ENCODE results near the gene NHS. TPM values are rescaled to one million over a fixed set of nuclear protein-coding genes. Genes with fewer than 3 reads are reported as not detected.

Gene NHS
- total RNA-seq, 1 experiment from 2014 or later: 5.7 TPM

DNA sequence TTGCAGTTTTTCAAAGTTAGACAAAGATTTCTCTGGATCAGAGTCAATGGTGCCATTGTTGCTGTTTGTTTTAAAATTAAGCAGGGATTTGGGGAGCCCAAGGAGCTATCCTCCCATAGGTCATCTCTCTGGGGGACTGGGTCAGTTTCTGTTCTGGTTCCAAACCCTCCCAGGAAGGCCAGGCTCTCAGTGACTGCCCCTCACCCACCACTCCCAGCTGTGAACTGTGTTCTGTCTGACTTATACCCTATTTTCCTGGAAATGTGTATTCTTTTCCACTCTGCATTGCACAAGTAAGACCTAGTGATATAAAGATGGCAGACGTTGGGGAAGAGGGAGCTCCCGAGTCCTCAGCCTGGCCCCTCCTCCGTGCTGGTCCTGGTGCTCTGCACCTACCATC, 65.8 kb downstream of the NHS start:
- Histone ChIP-seq H3K79me2 (ENCODE audit: insufficient read depth, low read length) (no peaks in the 10 kb centered on the region), H3K9me3 (ENCODE audit: control insufficient read depth in 1 of 2, insufficient read depth in 1 of 2, low read depth in 1 of 2, low read length in 2 of 2) (no peaks in the 10 kb centered on the region), H3K9ac (ENCODE audit: low read length) (no peak overlapping the region), H2AFZ (ENCODE audit: low read depth, low read length, poor library complexity, severe bottlenecking) (no peak overlapping the region), H4K20me1 (ENCODE audit: insufficient read depth) (no peaks in the 10 kb centered on the region), H3K36me3 (ENCODE audit: control insufficient read depth in 1 of 2, insufficient read depth in 2 of 2, low read length in 2 of 2) (no peaks in the 10 kb centered on the region), H3K27ac (ENCODE audit: low read depth, low read length) (no peak overlapping the region), H3K4me2 (ENCODE audit: low read length) (no peak overlapping the region), H3K9me2 (ENCODE audit: insufficient read depth) (no peaks in the 10 kb centered on the region), H3K27me3 (ENCODE audit: insufficient read depth, low read length) (no peaks in the 10 kb centered on the region), H3K4me3 (replicated peaks in 1 of 2; ENCODE audit: low read depth in 1 of 2, low read length in 2 of 2) (no peak overlapping the region), H3K4me1 (ENCODE audit: control insufficient read depth in 1 of 2, insufficient read depth in 2 of 2, low read length in 2 of 2) (peaks cover 0 to 9% of the 10 kb centered on the region in 2 experiments; a peak in 1 of 4 replicates)
- POLR2A ChIA-PET: no interaction called here
- intact Hi-C loops (cut with micrococcal nuclease): no loop called here
- RAD21 ChIA-PET (ENCODE audit: low non-redundant PET in 1 of 2, low total read pairs in 2 of 2, uncharacterized antibody in 2 of 2, unreplicated experiment in 2 of 2): interaction anchor here in 1 of 2 experiments (0.7 kb wide), 1 partner anchor 18 kb away, joined by 3 read pairs; no protein-coding TSS in a partner anchor
- CTCF ChIA-PET: no interaction called here
- DNase-seq (ENCODE audit: low read depth, low spot score) (no peak), ATAC-seq (no peak)
- no TSS peak for BruUV-seq (replicated peaks)
- TF ChIP-seq, protein P1, sequence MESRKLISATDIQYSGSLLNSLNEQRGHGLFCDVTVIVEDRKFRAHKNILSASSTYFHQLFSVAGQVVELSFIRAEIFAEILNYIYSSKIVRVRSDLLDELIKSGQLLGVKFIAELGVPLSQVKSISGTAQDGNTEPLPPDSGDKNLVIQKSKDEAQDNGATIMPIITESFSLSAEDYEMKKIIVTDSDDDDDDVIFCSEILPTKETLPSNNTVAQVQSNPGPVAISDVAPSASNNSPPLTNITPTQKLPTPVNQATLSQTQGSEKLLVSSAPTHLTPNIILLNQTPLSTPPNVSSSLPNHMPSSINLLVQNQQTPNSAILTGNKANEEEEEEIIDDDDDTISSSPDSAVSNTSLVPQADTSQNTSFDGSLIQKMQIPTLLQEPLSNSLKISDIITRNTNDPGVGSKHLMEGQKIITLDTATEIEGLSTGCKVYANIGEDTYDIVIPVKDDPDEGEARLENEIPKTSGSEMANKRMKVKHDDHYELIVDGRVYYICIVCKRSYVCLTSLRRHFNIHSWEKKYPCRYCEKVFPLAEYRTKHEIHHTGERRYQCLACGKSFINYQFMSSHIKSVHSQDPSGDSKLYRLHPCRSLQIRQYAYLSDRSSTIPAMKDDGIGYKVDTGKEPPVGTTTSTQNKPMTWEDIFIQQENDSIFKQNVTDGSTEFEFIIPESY (IDR thresholded peaks at IDR 0.05; ENCODE audit: extremely low read depth, insufficient replicate concordance, low read length): no peak
- TF ChIP-seq EGR1 (IDR thresholded peaks at IDR 0.05; ENCODE audit: low read depth) (no peak), ELF1 (IDR thresholded peaks at IDR 0.05; ENCODE audit: borderline replicate concordance, low read depth) (no peak), REST (IDR thresholded peaks at IDR 0.05; ENCODE audit: low read depth) (no peak), EZH2phosphoT487 (IDR thresholded peaks at IDR 0.05; ENCODE audit: borderline replicate concordance) (no peak), FOSL1 (IDR thresholded peaks at IDR 0.05; ENCODE audit: low read depth) (no peak), YY1 (IDR thresholded peaks at IDR 0.05; ENCODE audit: extremely low read depth, insufficient replicate concordance, low read depth, low read length) (no peak), CBX3 (IDR thresholded peaks at IDR 0.05; ENCODE audit: low read depth) (no peak), RAD21 (IDR thresholded peaks at IDR 0.05; ENCODE audit: low read depth) (no peak), SRF (IDR thresholded peaks at IDR 0.05; ENCODE audit: low read depth) (no peak), CTCF (IDR thresholded peaks at IDR 0.05 in 2 of 3, conservative IDR thresholded peaks at IDR 0.05 in 1 of 3; ENCODE audit: borderline replicate concordance in 1 of 3, insufficient read depth in 1 of 3, low read depth in 2 of 3, low read length in 2 of 3) (no peak), POLR2A (IDR thresholded peaks at IDR 0.05; ENCODE audit: borderline replicate concordance, extremely low read depth, insufficient read depth, insufficient read length) (no peak), SIN3A (IDR thresholded peaks at IDR 0.05; ENCODE audit: low read depth) (no peak), ATF3 (IDR thresholded peaks at IDR 0.05) (no peak), SP1 (IDR thresholded peaks at IDR 0.05; ENCODE audit: low read depth) (no peak), TCF7L2 (IDR thresholded peaks at IDR 0.05; ENCODE audit: borderline replicate concordance, extremely low read depth, insufficient read depth, insufficient read length) (no peak), JUND (IDR thresholded peaks at IDR 0.05) (no peak)
- TF ChIP-seq, protein P2, sequence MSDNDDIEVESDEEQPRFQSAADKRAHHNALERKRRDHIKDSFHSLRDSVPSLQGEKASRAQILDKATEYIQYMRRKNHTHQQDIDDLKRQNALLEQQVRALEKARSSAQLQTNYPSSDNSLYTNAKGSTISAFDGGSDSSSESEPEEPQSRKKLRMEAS (IDR thresholded peaks at IDR 0.05): no peak
